ENCODE results near the gene RPS27.
"Not testable (repeated sequence)": the region's sequence is repeated elsewhere in the genome, so short reads cannot be mapped to it uniquely, and the experiment has no call there.

The RPS27 gene

GRCh38 chr1:154006136-154006535 lies 15.6 kb downstream of the RPS27 start:
- Histone ChIP-seq H3K9ac (ENCODE audit: low read length) (no peak overlapping the region), H3K4me1 (ENCODE audit: control insufficient read depth, insufficient read depth, low read length) (no peaks in the 10 kb centered on the region), H3K36me3 (ENCODE audit: control insufficient read depth, insufficient read depth, low read length) (no peaks in the 10 kb centered on the region), H3K27me3 (ENCODE audit: control insufficient read depth, insufficient read depth, low read length) (no peaks in the 10 kb centered on the region), H3K27ac (ENCODE audit: low read depth, low read length) (no peak overlapping the region), H3K4me3 (ENCODE audit: low read length) (no peak overlapping the region)

- Histone ChIP-seq H3K4me1 (ENCODE audit: control insufficient read depth, insufficient read depth, low read length) (no peaks in the 10 kb centered on the region), H3K4me3 (ENCODE audit: low read length) (no peak overlapping the region), H3K27ac (ENCODE audit: low read depth, low read length) (no peak overlapping the region), H3K9ac (ENCODE audit: low read length) (no peak overlapping the region), H3K27me3 (ENCODE audit: control insufficient read depth, insufficient read depth, low read length) (no peaks in the 10 kb centered on the region), H3K36me3 (ENCODE audit: control insufficient read depth, insufficient read depth, low read length) (no peaks in the 10 kb centered on the region)
Measured at GRCh38 chr1:154012129-154012528, 21.6 kb downstream of the RPS27 start.

DNA sequence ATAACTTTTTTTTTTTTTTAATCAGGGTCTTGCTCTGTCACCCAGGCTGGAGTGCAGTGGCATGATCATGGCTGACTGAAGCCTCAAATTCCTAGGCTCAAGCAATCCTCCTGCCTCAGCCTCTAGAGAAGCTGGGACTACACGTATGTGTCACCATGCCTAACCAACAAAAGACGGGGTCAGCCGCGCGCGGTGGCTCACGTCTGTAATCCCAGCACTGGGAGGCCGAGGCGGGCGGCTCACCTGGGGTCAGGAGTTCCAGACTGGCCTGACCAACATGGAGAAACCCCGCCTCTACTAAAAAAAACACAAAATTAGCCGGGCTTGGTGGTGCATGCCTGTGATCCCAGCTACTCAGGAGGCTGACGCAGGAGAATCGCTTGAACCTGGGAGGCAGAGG lies 22.0 kb downstream of the RPS27 start:
- not testable (repeated sequence) for H3K27ac ChIP-seq (ENCODE audit: low read depth, low read length); H3K27me3 ChIP-seq (ENCODE audit: control insufficient read depth, insufficient read depth, low read length); H3K9ac ChIP-seq (ENCODE audit: low read length); H3K4me1 ChIP-seq (ENCODE audit: control insufficient read depth, insufficient read depth, low read length); H3K36me3 ChIP-seq (ENCODE audit: control insufficient read depth, insufficient read depth, low read length); H3K4me3 ChIP-seq (ENCODE audit: low read length)

GRCh38 chr1:154014154-154014907 lies 23.8 kb downstream of the RPS27 start:
- H3K4me3 ChIP-seq (ENCODE audit: low read length), result no peak overlapping the region
- H3K9ac ChIP-seq (ENCODE audit: low read length), result no peak overlapping the region
- H3K36me3 ChIP-seq (ENCODE audit: control insufficient read depth, insufficient read depth, low read length), result no peaks in the 10 kb centered on the region
- H3K27ac ChIP-seq (ENCODE audit: low read depth, low read length), result no peak overlapping the region
- no peaks in the 10 kb centered on the region for H3K27me3 ChIP-seq (ENCODE audit: control insufficient read depth, insufficient read depth, low read length)
- H3K4me1 ChIP-seq (ENCODE audit: control insufficient read depth, insufficient read depth, low read length), result no peaks in the 10 kb centered on the region

DNA sequence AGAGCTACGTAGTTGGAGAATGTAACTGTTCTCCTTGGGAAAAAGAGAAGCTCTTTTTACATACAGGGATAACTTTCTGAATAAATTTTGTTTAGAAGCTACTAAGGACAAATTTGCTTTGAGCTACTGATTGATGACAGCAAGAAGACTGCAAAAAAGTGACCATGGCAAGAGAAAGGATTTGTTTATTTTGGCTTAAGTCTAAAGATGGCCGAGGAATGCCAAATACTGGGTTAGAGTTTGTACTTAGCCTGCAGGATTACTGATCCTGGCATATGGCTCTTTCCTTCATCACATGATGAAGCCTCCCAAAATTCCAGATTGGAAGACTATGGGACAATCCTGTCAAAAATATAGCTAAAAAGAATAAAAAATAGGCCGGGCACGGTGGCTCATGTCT lies 28.7 kb downstream of the RPS27 start:
- no peak overlapping the region for H3K27ac ChIP-seq (ENCODE audit: low read depth, low read length)
- no peaks in the 10 kb centered on the region for H3K4me1 ChIP-seq (ENCODE audit: control insufficient read depth, insufficient read depth, low read length)
- H3K27me3 ChIP-seq (ENCODE audit: control insufficient read depth, insufficient read depth, low read length), result no peaks in the 10 kb centered on the region
- H3K36me3 ChIP-seq (ENCODE audit: control insufficient read depth, insufficient read depth, low read length), result no peaks in the 10 kb centered on the region
- H3K4me3 ChIP-seq (ENCODE audit: low read length), result no peak overlapping the region
- no peak overlapping the region for H3K9ac ChIP-seq (ENCODE audit: low read length)

- Histone ChIP-seq H3K27me3 (ENCODE audit: control insufficient read depth, insufficient read depth, low read length) (no peaks in the 10 kb centered on the region), H3K4me1 (ENCODE audit: control insufficient read depth, insufficient read depth, low read length) (no peaks in the 10 kb centered on the region), H3K9ac (ENCODE audit: low read length) (no peak overlapping the region), H3K4me3 (ENCODE audit: low read length) (no peak overlapping the region), H3K27ac (ENCODE audit: low read depth, low read length) (no peak overlapping the region), H3K36me3 (ENCODE audit: control insufficient read depth, insufficient read depth, low read length) (no peaks in the 10 kb centered on the region)
Measured at GRCh38 chr1:154019940-154020339, 29.4 kb downstream of the RPS27 start.

GRCh38 chr1:154033697-154034096 lies 43.1 kb downstream of the RPS27 start:
- H3K36me3 ChIP-seq (ENCODE audit: control insufficient read depth, insufficient read depth, low read length); H3K4me3 ChIP-seq (ENCODE audit: low read length); H3K4me1 ChIP-seq (ENCODE audit: control insufficient read depth, insufficient read depth, low read length); H3K9ac ChIP-seq (ENCODE audit: low read length); H3K27ac ChIP-seq (ENCODE audit: low read depth, low read length); H3K27me3 ChIP-seq (ENCODE audit: control insufficient read depth, insufficient read depth, low read length): not testable (repeated sequence)
